Liver (tissue), 9 donors: ENCODE measurements around the gene AKT1S1. TPM values are rescaled to one million over a fixed set of nuclear protein-coding genes. Genes with fewer than 3 reads are reported as not detected.
A peak's percentile ranks its signal among the peaks of the same experiment; 100 is the strongest.

Experiments used
- DNase-seq: peaks from one replicate; pipeline ENCODE4 v3.0.0-alpha.2; 2017; ENCODE audit warnings: low spot score
- H3K27ac ChIP-seq, 2 donors: one replicate each; pipeline ENCODE4 v1.7.0; 2013; ENCODE audit warnings: inconsistent platforms in 2 of 2, low read length in 2 of 2, control low read depth in 1 of 2, low read depth in 1 of 2, mild to moderate bottlenecking in 1 of 2
- H3K27me3 ChIP-seq, 4 donors: one replicate each; pipeline versions ENCODE4 v1.6.1 to v1.7.0; 2013; ENCODE audit warnings: low read length in 3 of 4, inconsistent platforms in 1 of 4, mild to moderate bottlenecking in 1 of 4, moderate library complexity in 1 of 4; ENCODE audit not compliant: control insufficient read depth in 4 of 4, insufficient read depth in 4 of 4
- H3K36me3 ChIP-seq, 4 donors: one replicate each; pipeline versions ENCODE4 v1.6.1 to v1.7.0; 2013; ENCODE audit warnings: low read length in 3 of 4, mild to moderate bottlenecking in 3 of 4, low read depth in 1 of 4, moderate library complexity in 1 of 4; ENCODE audit not compliant: control insufficient read depth in 4 of 4, insufficient read depth in 3 of 4
- H3K4me1 ChIP-seq, 4 donors: one replicate each; pipeline versions ENCODE4 v1.6.1 to v1.7.0; 2013; ENCODE audit warnings: low read length in 3 of 4, mild to moderate bottlenecking in 3 of 4, moderate library complexity in 1 of 4; ENCODE audit not compliant: control insufficient read depth in 4 of 4, insufficient read depth in 4 of 4
- H3K4me3 ChIP-seq, 3 donors: one replicate each; pipeline versions ENCODE4 v1.6.1 to v1.7.0; 2013; ENCODE audit warnings: low read length in 3 of 3, control low read depth in 1 of 3, low read depth in 1 of 3, mild to moderate bottlenecking in 1 of 3
- H3K9ac ChIP-seq, 2 donors: one replicate each; pipeline ENCODE4 v1.7.0; 2013; ENCODE audit warnings: low read length in 2 of 2, mild to moderate bottlenecking in 2 of 2, moderate library complexity in 2 of 2, control low read depth in 1 of 2, low read depth in 1 of 2
- H3K9me3 ChIP-seq, 4 donors: one replicate each; pipeline versions ENCODE4 v1.6.1 to v1.7.0; 2013; ENCODE audit warnings: low read length in 3 of 4; ENCODE audit not compliant: control insufficient read depth in 4 of 4
- EGR1 ChIP-seq, 2 donors: IDR thresholded peaks; 2 replicates each; pipeline ENCODE4 v1.6.1; 2016 to 2018; ENCODE audit warnings: antibody characterized with exemption in 2 of 2, low read depth in 2 of 2
- FOXA1 ChIP-seq: IDR thresholded peaks from 2 replicates; pipeline ENCODE4 v1.6.1; 2016; ENCODE audit warnings: antibody characterized with exemption
- FOXA2 ChIP-seq: IDR thresholded peaks from 2 replicates; pipeline ENCODE4 v1.6.1; 2016; ENCODE audit warnings: antibody characterized with exemption
- GABPA ChIP-seq, 2 donors: IDR thresholded peaks in 1 of 2; conservative IDR thresholded peaks in 1 of 2; 2 replicates each; pipeline ENCODE4 v1.6.1; 2016; ENCODE audit warnings: antibody characterized with exemption in 2 of 2, mild to moderate bottlenecking in 1 of 2, moderate library complexity in 1 of 2
- HNF4A ChIP-seq, 2 donors: conservative IDR thresholded peaks; 2 replicates each; pipeline ENCODE4 v1.6.1; 2016; ENCODE audit warnings: antibody characterized with exemption in 2 of 2, mild to moderate bottlenecking in 2 of 2
- HNF4G ChIP-seq: IDR thresholded peaks from 2 replicates; pipeline ENCODE4 v1.6.1; 2016; ENCODE audit warnings: antibody characterized with exemption
- JUND ChIP-seq, 2 donors: IDR thresholded peaks; 2 replicates each; pipeline ENCODE4 v1.6.1; 2016; ENCODE audit warnings: antibody characterized with exemption in 2 of 2
- NR2F2 ChIP-seq: IDR thresholded peaks from 2 replicates; pipeline ENCODE4 v1.6.1; 2016; ENCODE audit warnings: antibody characterized with exemption
- RAD21 ChIP-seq, 2 donors: IDR thresholded peaks; 2 replicates each; pipeline ENCODE4 v1.6.1; 2016; ENCODE audit warnings: antibody characterized with exemption in 2 of 2, mild to moderate bottlenecking in 2 of 2
- RXRA ChIP-seq, 2 donors: IDR thresholded peaks; 2 replicates each; pipeline ENCODE4 v1.6.1; 2017 to 2018; ENCODE audit warnings: antibody characterized with exemption in 2 of 2, mild to moderate bottlenecking in 1 of 2
- SP1 ChIP-seq: IDR thresholded peaks from 2 replicates; pipeline ENCODE4 v1.6.1; 2018; ENCODE audit warnings: antibody characterized with exemption, mild to moderate bottlenecking
- TAF1 ChIP-seq: conservative IDR thresholded peaks from 2 replicates; pipeline ENCODE4 v1.6.1; 2016; ENCODE audit warnings: antibody characterized with exemption, mild to moderate bottlenecking
- YY1 ChIP-seq: IDR thresholded peaks from 2 replicates; pipeline ENCODE4 v1.6.1; 2016; ENCODE audit warnings: antibody characterized with exemption, mild to moderate bottlenecking
- WGBS: extraction: QIAGEN DNeasy Blood & Tissue Kit; methylation state at CpG from one replicate; pipeline ENCODE4 v1.1.7; 2013; 5-methylcytosine and 5-hydroxymethylcytosine counted together
- polyA plus RNA-seq, 2 donors: library from polyadenylated mRNA; stranded (reverse) in 1 of 2; unstranded in 1 of 2; fragments of 200-250 nt in 1 of 2; fragments of >200 nt in 1 of 2; fragmentation: Nextera tagmentation in 1 of 2; extraction: Ambion mirVana in 1 of 2; gene quantifications; one replicate each; pipeline versions ENCODE4 v1.2.1 to v1.2.3, GENCODE V29; 2013 to 2015
- total RNA-seq, 2 donors: library from RNA; depleted of rRNA; stranded (reverse); fragments of >200 nt; gene quantifications; one replicate each; pipeline ENCODE4 v1.2.3, GENCODE V29; 2014
- TF ChIP-seq, protein P1 (sequence below): IDR thresholded peaks from 2 replicates; pipeline ENCODE4 v1.6.1; 2016; ENCODE audit warnings: antibody characterized with exemption, mild to moderate bottlenecking
- TF ChIP-seq, protein P2 (sequence below): IDR thresholded peaks from 2 replicates; pipeline ENCODE4 v1.6.1; 2016; ENCODE audit warnings: antibody characterized with exemption
- TF ChIP-seq, protein P3 (sequence below): fragments of 150-350 bp; IDR thresholded peaks from 2 replicates; pipeline ENCODE4 v1.5.1; 2017; ENCODE audit warnings: improper control_type of control experiment, low read depth, low read length; ENCODE audit not compliant: missing input control
- TF ChIP-seq, protein P4 (sequence below): IDR thresholded peaks from 2 replicates; pipeline ENCODE4 v1.6.1; 2016; ENCODE audit warnings: antibody characterized with exemption
- TF ChIP-seq, protein P5 (sequence below): IDR thresholded peaks from 2 replicates; pipeline ENCODE4 v1.6.1; 2016; ENCODE audit warnings: antibody characterized with exemption
- donor health status: healthy.
- donor health status: healthy.
- donor health status: healthy.
- donor health status: healthy.
- donor health status: healthy.

Gene AKT1S1
- total and polyA plus RNA-seq, 4 donors, result 6.8 to 43.9 (median 12.9) TPM

DNA sequence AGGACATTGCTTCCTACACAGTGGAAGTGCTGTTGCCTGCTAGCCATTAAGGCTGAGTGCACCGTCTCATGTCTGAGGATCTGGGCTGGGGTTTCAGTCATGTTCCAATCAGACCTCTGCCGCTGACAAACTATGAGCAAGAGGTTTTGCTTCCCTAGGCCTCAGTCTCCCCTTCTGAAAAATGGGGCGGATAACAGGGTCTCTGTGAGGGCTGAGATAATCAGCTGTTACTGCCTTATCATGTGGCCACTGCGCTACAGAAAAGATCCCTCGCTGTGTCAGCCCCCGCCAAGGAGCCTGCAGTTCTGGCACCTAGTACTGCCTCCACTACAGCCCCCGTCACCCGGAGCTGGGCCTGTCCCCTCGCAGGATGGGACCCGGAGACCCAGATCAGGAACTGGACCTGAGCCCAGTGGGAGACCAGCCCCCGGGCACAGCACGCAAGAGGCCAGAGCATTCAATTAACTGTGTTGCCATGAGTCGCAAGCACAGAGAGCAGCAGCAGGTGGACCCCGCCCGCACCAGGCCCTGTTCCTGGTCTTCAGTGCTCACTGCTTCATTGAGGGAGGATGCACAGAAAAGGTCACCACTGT lies 6.8 kb downstream of the AKT1S1 start:
- Histone ChIP-seq H3K4me1 (peaks cover 12 to 47% (median 33%) of the 10 kb centered on the region in 4 donors), H3K27ac (peak overlapping the region; percentile 65 to 86), H3K27me3 (no peaks in the 10 kb centered on the region), H3K4me3 (peak overlapping the region; percentile 46 to 66 (median 56)), H3K9ac (peak overlapping the region; percentile 43 to 54), H3K36me3 (no peaks in the 10 kb centered on the region), H3K9me3 (no peaks in the 10 kb centered on the region)
- TF ChIP-seq SP1 (no peak), FOXA1 (no peak), NR2F2 (no peak), EGR1 (IDR thresholded peaks at IDR 0.05; ENCODE audit: low read depth in 2 of 2) (no peak), GABPA (IDR thresholded peaks at IDR 0.05 in 1 of 2, conservative IDR thresholded peaks at IDR 0.05 in 1 of 2) (no peak), HNF4G (no peak), JUND (IDR thresholded peaks at IDR 0.05) (no peak), YY1 (no peak), RXRA (IDR thresholded peaks at IDR 0.05) (no peak), FOXA2 (no peak), HNF4A (conservative IDR thresholded peaks at IDR 0.05) (no peak), TAF1 (no peak)
- TF ChIP-seq, protein P1, sequence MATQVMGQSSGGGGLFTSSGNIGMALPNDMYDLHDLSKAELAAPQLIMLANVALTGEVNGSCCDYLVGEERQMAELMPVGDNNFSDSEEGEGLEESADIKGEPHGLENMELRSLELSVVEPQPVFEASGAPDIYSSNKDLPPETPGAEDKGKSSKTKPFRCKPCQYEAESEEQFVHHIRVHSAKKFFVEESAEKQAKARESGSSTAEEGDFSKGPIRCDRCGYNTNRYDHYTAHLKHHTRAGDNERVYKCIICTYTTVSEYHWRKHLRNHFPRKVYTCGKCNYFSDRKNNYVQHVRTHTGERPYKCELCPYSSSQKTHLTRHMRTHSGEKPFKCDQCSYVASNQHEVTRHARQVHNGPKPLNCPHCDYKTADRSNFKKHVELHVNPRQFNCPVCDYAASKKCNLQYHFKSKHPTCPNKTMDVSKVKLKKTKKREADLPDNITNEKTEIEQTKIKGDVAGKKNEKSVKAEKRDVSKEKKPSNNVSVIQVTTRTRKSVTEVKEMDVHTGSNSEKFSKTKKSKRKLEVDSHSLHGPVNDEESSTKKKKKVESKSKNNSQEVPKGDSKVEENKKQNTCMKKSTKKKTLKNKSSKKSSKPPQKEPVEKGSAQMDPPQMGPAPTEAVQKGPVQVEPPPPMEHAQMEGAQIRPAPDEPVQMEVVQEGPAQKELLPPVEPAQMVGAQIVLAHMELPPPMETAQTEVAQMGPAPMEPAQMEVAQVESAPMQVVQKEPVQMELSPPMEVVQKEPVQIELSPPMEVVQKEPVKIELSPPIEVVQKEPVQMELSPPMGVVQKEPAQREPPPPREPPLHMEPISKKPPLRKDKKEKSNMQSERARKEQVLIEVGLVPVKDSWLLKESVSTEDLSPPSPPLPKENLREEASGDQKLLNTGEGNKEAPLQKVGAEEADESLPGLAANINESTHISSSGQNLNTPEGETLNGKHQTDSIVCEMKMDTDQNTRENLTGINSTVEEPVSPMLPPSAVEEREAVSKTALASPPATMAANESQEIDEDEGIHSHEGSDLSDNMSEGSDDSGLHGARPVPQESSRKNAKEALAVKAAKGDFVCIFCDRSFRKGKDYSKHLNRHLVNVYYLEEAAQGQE, result no peak
- TF ChIP-seq, protein P2, sequence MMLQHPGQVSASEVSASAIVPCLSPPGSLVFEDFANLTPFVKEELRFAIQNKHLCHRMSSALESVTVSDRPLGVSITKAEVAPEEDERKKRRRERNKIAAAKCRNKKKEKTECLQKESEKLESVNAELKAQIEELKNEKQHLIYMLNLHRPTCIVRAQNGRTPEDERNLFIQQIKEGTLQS, result no peak
- TF ChIP-seq, protein P3, sequence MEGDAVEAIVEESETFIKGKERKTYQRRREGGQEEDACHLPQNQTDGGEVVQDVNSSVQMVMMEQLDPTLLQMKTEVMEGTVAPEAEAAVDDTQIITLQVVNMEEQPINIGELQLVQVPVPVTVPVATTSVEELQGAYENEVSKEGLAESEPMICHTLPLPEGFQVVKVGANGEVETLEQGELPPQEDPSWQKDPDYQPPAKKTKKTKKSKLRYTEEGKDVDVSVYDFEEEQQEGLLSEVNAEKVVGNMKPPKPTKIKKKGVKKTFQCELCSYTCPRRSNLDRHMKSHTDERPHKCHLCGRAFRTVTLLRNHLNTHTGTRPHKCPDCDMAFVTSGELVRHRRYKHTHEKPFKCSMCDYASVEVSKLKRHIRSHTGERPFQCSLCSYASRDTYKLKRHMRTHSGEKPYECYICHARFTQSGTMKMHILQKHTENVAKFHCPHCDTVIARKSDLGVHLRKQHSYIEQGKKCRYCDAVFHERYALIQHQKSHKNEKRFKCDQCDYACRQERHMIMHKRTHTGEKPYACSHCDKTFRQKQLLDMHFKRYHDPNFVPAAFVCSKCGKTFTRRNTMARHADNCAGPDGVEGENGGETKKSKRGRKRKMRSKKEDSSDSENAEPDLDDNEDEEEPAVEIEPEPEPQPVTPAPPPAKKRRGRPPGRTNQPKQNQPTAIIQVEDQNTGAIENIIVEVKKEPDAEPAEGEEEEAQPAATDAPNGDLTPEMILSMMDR, result no peak
- peak; percentile 55 for DNase-seq
- WGBS, result 84% methylated on average over 15 of the region's 15 CpGs

DNA sequence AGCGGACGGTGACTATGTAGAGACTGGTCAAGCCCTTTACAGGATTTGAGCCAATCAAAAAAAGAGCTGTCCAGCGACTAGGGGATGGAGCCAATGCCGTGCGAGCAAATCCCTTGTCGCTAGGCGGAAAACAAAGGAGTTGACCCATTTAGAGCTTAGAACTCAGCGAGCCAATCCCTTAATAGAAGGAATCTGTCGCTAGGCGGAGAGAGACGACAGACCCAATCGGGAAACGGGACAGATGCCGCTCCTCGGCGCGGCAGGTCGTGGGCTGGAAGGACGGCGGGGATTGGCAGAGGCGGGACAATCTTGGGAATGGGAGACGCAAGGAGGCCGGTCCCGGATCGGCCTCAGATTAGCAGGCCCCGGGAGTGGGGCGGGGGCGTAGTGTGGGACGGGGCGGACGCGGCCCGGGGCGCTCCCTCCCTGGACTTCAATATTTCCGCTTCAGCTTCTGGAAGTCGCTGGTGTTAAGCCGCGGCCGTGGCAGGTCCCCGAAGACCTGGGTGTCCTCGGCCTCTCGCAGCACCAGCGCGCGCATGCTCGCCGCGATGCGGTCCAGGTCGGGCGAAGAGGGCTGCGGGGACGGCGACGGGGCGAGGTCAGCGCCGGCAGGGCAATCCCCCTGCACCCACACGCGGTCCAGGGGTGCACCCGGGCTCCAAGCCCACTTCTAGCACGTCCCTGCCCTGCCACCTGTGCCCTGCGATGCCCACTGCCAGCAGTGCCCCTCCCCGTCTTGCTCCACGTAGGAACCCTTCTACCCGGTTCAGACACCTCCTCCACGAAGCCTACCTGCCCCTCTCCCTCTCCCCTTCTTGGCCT lies 7.5 kb downstream of the AKT1S1 start:
- no peaks in the 10 kb centered on the region for H3K9me3 ChIP-seq
- H3K4me1 ChIP-seq, result peaks cover 15 to 47% (median 34%) of the 10 kb centered on the region in 4 donors
- peak; percentile 95 for DNase-seq
- H3K4me3 ChIP-seq, result peak overlapping the region; percentile 46 to 66 (median 56)
- no peaks in the 10 kb centered on the region for H3K36me3 ChIP-seq
- H3K27ac ChIP-seq, result peak overlapping the region; percentile 86 to 94
- peak overlapping the region; percentile 43 to 54 for H3K9ac ChIP-seq
- H3K27me3 ChIP-seq, result no peaks in the 10 kb centered on the region
- WGBS, result under 1% methylated on average over 67 of the region's 67 CpGs
- peak in 1 of 2 donors; percentile 78 for TF ChIP-seq GABPA (IDR thresholded peaks at IDR 0.05 in 1 of 2, conservative IDR thresholded peaks at IDR 0.05 in 1 of 2)
- TF ChIP-seq YY1, result peak; percentile 95
- TF ChIP-seq FOXA2, result no peak
- TF ChIP-seq, protein P2, result no peak
- peak in 1 of 2 donors; percentile 64 for TF ChIP-seq EGR1 (IDR thresholded peaks at IDR 0.05; ENCODE audit: low read depth in 2 of 2)
- TF ChIP-seq NR2F2, result no peak
- TF ChIP-seq HNF4A (conservative IDR thresholded peaks at IDR 0.05), result peak in 1 of 2 donors; percentile 29
- no peak for TF ChIP-seq RAD21 (IDR thresholded peaks at IDR 0.05)
- no peak for TF ChIP-seq FOXA1
- TF ChIP-seq, protein P4, sequence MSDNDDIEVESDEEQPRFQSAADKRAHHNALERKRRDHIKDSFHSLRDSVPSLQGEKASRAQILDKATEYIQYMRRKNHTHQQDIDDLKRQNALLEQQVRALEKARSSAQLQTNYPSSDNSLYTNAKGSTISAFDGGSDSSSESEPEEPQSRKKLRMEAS, result peak; percentile 37
- TF ChIP-seq RXRA (IDR thresholded peaks at IDR 0.05), result peak in 1 of 2 donors; percentile 34
- TF ChIP-seq, protein P5, sequence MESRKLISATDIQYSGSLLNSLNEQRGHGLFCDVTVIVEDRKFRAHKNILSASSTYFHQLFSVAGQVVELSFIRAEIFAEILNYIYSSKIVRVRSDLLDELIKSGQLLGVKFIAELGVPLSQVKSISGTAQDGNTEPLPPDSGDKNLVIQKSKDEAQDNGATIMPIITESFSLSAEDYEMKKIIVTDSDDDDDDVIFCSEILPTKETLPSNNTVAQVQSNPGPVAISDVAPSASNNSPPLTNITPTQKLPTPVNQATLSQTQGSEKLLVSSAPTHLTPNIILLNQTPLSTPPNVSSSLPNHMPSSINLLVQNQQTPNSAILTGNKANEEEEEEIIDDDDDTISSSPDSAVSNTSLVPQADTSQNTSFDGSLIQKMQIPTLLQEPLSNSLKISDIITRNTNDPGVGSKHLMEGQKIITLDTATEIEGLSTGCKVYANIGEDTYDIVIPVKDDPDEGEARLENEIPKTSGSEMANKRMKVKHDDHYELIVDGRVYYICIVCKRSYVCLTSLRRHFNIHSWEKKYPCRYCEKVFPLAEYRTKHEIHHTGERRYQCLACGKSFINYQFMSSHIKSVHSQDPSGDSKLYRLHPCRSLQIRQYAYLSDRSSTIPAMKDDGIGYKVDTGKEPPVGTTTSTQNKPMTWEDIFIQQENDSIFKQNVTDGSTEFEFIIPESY, result no peak
- TF ChIP-seq HNF4G, result no peak
- TF ChIP-seq, protein P3, result no peak
- peak; percentile 100 for TF ChIP-seq SP1
- TF ChIP-seq JUND (IDR thresholded peaks at IDR 0.05), result peak in 1 of 2 donors; percentile 54
